ENCODE data around the gene ABCB9.

ABCB9 gene

DNA sequence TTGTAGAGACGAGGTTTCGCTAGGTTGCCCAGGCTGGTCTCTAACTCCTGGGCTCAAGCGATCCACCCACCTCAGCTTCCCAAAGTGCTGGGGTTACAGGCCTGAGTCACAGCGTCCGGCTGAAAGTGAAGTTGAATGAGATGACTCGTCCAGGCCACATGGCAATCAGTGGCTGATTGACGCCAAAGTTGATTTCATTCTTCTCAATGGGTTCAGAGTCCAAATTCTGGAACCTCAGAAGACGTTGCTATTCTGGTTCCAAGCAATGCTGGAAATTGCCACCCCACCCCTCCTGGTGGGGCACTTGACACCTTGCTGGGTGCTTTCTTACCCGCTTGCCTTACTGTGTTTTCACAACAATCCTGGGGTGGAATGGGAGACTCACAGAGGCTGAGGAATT is 14.9 kb downstream of the ABCB9 start:
- TF ChIP-seq GATA2 (IDR thresholded peaks at IDR 0.05; ENCODE audit: low read depth, low read length) (no peak), GATA3 (IDR thresholded peaks at IDR 0.05; ENCODE audit: low read depth, low read length) (no peak)

DNA sequence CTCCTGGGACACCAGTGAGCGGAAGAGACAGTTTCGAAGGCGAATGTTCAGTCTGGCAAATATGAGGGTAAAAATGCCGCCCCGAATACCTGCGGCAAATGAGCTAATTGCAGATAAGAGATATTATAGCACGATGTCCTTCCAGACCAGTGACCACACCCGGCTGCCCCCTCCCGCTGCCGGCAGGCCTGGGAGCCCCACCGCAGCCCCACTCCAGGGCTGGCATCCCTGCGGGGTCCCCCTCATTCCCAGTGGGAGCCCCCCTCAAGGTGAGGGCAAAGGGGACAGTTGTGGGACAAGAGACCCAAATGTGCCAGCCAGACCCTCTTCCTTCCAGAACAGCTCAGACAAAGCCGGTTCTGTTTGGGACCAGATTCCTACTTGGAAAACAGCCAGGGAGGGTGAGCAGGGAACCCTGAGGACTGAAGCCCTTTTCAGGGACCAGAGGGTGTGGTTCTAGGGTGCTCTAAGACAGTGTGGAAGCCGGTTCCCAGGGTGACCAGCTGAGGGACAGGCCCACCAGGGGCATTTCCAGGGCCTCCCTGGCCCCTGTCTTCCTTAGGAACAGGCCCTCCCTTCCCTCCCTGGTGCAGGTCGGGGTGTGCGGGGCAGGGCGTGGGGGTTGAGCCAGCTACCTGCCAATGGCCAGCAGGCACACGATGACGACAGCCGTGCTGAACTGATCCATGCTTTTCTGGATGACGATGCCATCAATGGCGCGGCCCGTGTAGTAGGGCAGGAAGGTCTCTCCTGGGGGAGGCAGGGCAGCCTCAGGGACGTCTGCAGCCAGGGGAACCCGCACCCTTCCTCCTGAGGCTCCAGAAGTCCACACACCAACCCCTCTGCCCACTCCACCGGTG is 16.2 kb downstream of the ABCB9 start:
- TF ChIP-seq GATA2 (IDR thresholded peaks at IDR 0.05; ENCODE audit: low read depth, low read length), result no peak
- no peak for TF ChIP-seq GATA3 (IDR thresholded peaks at IDR 0.05; ENCODE audit: low read depth, low read length)

DNA sequence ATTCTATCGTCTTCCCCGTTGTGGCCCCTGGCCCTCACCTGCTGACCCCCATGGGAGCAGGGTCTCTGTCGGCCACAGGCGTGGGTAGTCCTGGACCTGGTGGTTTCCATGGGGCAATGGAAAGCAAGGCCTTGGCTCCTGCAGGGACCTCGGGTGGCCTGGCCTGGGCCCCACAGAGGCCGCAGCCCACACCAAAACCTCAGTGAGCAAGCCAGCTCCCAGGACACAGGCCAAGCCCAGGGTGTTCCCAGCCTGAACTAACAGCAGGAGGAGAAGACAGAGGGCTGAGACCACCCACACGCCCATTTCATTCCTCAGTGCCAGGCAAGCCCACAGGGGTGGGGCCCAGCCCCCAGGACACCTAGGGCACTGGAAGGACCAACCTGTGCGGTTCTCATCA is 16.9 kb downstream of the ABCB9 start:
- TF ChIP-seq GATA2 (IDR thresholded peaks at IDR 0.05; ENCODE audit: low read depth, low read length) (no peak), GATA3 (IDR thresholded peaks at IDR 0.05; ENCODE audit: low read depth, low read length) (no peak)

DNA sequence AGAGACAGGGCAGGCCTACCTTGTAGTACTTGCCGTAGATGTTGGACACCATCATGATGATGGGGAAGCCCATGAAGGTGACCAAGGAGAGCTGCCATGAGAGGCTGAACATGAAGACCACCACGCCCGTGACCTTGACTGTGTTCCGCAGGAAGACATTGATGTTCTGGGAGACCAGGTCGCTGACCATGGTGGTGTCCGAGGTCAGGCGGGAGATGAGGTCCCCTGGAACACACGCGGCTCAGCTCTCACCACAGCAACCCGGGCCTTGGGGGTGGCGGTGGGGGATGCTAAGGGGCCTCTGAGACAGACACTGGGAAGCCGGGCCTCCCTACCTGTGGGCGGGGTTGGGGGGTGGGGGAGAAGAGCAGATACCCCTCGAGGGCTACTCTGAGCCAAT is 17.7 kb downstream of the ABCB9 start:
- no peak for TF ChIP-seq GATA3 (IDR thresholded peaks at IDR 0.05; ENCODE audit: low read depth, low read length)
- TF ChIP-seq GATA2 (IDR thresholded peaks at IDR 0.05; ENCODE audit: low read depth, low read length), result no peak

DNA sequence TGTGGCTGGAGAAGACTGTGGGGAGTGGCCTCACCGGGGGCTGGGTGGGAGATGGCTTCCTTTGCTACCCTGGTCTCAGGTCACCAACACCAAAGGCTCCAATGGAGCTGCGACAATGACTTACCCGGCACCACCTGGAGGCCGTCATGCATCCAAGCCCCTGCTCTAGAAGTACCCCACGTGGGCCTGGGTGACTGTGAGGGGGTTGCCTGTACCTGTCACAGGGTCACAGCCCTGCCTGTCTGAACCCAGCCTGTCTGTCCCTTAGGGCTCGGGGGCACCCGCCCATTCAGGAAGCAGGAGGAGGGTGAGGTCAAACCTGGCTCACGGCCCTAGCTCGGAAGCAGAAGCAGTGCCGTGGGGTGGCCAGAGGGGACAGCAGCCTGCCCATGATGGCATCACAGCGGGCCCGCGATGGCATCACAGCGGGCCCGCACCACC is 18.9 kb downstream of the ABCB9 start:
- no peak for TF ChIP-seq GATA2 (IDR thresholded peaks at IDR 0.05; ENCODE audit: low read depth, low read length)
- no peak for TF ChIP-seq GATA3 (IDR thresholded peaks at IDR 0.05; ENCODE audit: low read depth, low read length)

DNA sequence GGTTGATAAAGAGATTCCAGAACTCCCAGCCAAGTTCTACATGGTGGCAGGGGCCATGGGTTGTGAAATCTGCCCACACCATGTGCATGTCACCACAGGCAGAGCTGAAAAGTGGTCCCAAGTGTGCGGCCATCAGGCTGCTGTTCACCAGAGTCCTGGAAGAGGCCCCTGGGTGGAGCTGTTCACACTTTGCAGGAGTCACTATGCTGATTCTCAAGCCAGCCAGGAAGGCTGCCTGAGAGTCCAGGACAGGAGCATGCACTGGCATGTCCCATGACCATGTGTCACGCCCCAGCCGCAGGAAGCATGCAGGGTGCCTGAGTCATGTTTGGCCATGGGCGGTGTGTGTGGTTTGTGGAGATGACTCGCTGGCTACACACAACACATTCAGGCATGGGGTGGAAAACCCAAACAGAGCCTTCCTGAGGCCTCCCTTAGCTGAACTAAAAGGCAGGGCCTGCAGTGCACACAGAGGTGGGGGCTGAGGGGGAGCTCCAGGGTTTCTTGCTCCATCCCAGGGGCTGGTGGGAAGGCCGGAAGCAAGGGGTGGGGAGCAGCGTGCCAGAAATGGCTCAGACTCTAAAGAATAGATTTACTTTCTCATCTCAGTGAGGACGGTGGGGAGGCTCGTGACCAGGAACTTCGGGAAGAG is 19.4 kb downstream of the ABCB9 start:
- TF ChIP-seq GATA3 (IDR thresholded peaks at IDR 0.05; ENCODE audit: low read depth, low read length), result no peak
- no peak for TF ChIP-seq GATA2 (IDR thresholded peaks at IDR 0.05; ENCODE audit: low read depth, low read length)

DNA sequence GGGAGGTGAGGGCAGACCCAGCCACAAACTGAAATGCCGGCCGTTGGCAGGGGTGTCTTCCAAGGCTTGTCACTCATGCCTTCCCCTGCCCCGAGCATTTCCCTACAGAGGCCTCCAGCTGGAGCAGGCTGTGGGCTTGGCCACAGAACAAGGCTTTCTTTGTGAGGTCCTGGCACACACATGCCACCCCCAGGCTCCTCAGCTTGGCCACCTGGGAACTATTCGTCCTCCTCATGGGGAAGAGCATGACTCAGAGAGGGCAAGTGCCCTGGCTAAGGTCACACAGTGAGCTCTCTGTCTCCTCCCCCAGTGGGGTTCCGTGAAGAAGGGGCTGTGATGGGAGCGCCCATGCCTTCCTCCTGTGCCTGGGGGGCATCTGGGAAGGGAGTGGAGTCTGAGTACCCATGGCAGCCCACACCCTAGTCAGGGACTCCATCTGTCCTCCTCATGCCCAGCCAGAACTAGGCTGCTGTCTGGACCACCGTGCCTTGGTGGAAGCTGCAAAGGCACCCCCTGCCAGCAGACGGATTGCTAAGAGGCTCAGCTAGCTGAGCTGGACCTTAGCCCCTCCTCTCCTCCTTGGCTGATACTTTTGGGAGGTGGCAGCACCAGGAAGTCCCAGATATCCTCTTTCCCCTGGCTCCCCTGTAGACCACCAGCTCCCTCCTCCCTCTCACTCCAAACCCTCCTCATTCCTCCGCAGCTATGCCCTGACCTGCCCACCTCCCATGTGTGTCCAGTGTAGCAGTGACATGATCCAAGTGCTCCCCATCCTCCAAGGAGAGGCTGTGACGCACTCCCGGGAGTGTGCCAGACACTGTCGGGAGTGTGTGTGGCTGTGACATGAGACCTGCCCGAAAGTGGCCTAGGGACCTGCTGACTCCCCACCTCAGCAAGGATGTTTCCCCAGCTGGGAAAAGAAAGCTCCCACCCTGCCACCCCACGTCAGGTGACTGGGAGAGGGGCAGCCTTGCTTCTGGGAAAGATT is 21.4 kb downstream of the ABCB9 start:
- TF ChIP-seq GATA2 (IDR thresholded peaks at IDR 0.05; ENCODE audit: low read depth, low read length) (no peak), GATA3 (IDR thresholded peaks at IDR 0.05; ENCODE audit: low read depth, low read length) (no peak)

DNA sequence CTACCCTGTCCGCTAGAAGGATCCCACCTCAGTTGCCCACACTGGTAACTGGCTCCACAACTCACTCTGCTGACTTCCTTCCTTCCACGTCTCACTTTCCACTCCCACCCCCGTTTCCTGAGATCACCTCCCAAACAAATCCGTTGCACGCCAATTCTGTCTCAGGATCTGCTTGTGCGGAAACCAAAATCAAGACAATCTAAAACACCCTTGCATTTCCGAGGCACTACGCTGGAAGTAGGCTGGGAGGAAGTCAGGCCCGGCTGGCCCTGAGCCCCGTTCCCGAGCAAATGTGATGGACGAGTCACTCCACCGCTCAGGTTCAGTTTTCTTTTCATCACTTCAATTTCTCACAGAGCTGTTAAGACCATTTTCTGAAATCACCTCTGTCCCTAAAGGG is 23.1 kb downstream of the ABCB9 start:
- TF ChIP-seq GATA3 (IDR thresholded peaks at IDR 0.05; ENCODE audit: low read depth, low read length) (no peak), GATA2 (IDR thresholded peaks at IDR 0.05; ENCODE audit: low read depth, low read length) (no peak)

DNA sequence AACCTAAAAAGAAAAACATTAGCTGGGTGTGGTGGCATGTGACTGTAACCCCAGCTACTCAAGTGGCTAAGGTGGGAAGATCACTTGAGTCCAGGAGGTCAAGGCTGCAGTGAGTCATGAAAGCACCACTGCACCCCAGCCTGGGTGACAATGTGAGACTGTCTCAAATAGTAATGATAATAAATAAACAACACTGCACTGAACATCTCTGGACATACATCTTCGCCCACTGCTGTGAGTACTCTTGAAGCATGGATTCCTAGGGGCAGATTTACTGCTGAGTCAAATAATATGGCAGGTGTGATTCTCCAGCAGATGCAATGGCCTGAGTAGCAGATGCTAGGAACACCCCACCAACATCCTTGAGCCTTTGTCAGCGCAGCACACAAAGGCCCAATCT is 23.6 kb downstream of the ABCB9 start:
- no peak for TF ChIP-seq GATA3 (IDR thresholded peaks at IDR 0.05; ENCODE audit: low read depth, low read length)
- no peak for TF ChIP-seq GATA2 (IDR thresholded peaks at IDR 0.05; ENCODE audit: low read depth, low read length)

DNA sequence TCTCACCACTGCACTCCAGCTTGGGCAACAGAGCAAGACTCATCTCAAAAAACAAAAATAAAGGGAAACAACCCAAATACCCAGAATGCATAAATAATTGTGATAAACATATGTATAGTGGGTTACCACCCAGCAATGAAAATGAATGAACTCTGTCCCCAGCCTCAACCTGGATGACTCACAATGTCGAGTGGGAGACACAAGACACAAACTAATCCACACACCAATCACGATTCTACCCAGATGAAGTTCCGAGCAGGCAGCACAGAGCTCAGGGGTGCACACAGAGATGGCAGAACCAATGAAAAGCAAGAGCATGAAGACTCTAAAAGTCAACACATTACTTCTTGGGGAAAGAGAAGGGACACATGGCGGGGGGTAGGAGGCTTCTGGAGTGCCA is 27.1 kb downstream of the ABCB9 start:
- no peak for TF ChIP-seq GATA3 (IDR thresholded peaks at IDR 0.05; ENCODE audit: low read depth, low read length)
- no peak for TF ChIP-seq GATA2 (IDR thresholded peaks at IDR 0.05; ENCODE audit: low read depth, low read length)

DNA sequence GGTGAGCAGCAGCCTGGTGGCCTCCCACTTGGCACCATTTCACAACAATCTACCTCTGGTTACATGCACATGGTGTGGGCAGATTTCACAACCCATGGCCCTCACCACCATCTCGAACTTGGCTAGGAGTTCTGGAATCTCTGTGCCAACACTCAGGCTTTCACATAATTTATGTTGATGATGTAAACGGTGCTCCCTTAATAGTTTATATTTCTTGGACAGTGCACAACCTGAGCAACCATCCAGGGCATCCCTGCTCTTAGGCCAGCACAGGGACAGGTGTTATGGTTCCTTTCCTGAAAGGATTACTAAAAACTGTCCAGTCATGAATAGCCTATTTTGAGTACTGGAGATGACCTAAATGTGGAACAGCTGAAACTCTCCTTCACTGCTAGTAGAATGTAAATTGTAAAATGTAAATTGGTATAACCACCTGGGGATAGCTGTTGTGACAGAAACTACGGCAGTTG is 28.6 kb downstream of the ABCB9 start:
- TF ChIP-seq GATA3 (IDR thresholded peaks at IDR 0.05; ENCODE audit: low read depth, low read length) (no peak), GATA2 (IDR thresholded peaks at IDR 0.05; ENCODE audit: low read depth, low read length) (no peak)

DNA sequence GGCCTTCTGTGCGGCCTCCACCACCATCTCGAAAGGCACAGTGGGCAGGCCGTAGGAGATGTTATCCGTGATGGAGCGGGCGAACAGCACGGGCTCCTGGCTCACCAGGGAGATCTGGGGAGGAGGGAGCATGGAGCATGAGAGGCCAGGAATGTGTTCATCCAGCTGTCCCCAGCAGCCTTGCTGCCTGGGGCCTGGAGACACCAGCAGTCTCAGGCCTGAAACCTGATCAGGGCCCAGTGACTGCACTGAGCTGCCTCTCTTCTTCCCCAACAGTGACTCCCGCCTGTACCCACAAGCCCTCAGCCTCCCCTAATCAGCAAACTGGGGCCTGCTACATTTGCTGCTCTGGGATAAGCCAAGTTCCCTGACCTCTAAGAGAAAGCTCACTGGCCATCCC is 30.9 kb downstream of the ABCB9 start:
- TF ChIP-seq GATA2 (IDR thresholded peaks at IDR 0.05; ENCODE audit: low read depth, low read length), result no peak
- no peak for TF ChIP-seq GATA3 (IDR thresholded peaks at IDR 0.05; ENCODE audit: low read depth, low read length)

DNA sequence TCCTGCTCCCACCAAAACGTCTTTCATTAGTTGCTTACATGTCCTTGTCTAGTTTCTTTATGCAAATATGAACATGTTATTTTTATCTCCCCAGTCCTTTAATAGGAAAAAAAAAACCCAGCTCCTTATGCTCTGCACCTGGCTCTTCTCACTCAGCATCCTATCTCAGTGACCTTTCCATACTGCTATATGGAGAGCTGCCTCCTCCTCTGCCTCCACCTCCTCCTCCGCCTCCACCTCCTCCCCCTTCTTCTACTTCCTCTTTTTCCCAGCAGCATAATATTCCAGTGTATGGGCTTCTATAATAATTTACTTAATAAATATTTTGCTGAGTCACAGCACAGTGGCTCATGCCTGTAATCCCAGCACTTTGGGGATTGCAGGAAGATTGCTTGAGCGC is 31.5 kb downstream of the ABCB9 start:
- TF ChIP-seq GATA3 (IDR thresholded peaks at IDR 0.05; ENCODE audit: low read depth, low read length), result no peak
- no peak for TF ChIP-seq GATA2 (IDR thresholded peaks at IDR 0.05; ENCODE audit: low read depth, low read length)

DNA sequence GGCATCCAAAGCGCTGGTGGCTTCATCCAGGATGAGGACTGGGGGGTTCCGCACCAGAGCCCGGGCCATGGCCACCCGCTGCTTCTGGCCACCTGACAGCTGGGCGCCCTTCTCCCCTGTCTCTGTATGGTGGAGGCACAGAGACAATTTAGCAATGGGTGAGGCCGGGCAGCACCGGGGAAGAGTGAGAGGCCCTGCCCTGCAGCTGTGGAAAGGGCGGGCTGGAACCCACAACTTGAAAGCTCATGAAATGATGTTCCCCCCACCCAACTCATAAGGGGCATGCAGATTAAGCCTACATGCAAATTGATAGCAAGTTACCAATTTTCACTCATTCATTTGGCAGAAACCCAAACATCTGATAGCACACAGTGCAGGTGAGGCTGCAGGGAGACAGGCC is 34.1 kb downstream of the ABCB9 start:
- no peak for TF ChIP-seq GATA2 (IDR thresholded peaks at IDR 0.05; ENCODE audit: low read depth, low read length)
- TF ChIP-seq GATA3 (IDR thresholded peaks at IDR 0.05; ENCODE audit: low read depth, low read length), result no peak
